HG03432 (cell line): ENCODE data around the gene MAMDC2.
A peak's percentile ranks its signal among the peaks of the same experiment; 100 is the strongest.

Experiments
- ATAC-seq: cut with Tn5 transposase; IDR thresholded peaks from one replicate; pipeline ENCODE4 v1.9.1; 2021; ENCODE audit warnings: mild to moderate bottlenecking, moderate library complexity; ENCODE audit not compliant: unreplicated experiment

MAMDC2 gene

GRCh38 chr9:70257991-70258691, 214.5 kb downstream of the MAMDC2 start:
- peak; percentile 52 for ATAC-seq

- ATAC-seq: peak; percentile 86
Observed at GRCh38 chr9:70258692-70259511, 215.3 kb downstream of the MAMDC2 start, which contains the start of gene SMC5. SMC5 (plus strand) TSS chr9:70258978; CDS start chr9:70259079, 101 bp downstream.

- no peak for ATAC-seq
Observed at GRCh38 chr9:70259512-70259802, 215.8 kb downstream of the MAMDC2 start.

GRCh38 chr9:70260007-70260443, 216.4 kb downstream of the MAMDC2 start:
- no peak for ATAC-seq

GRCh38 chr9:70260606-70261005, 217.0 kb downstream of the MAMDC2 start:
- ATAC-seq: peak; percentile 28

- ATAC-seq: no peak
Observed at GRCh38 chr9:70261131-70261870, 217.7 kb downstream of the MAMDC2 start.

- ATAC-seq: no peak
Observed at GRCh38 chr9:70262366-70262765, 218.7 kb downstream of the MAMDC2 start.

- no peak for ATAC-seq
Observed at GRCh38 chr9:70262948-70263347, 219.3 kb downstream of the MAMDC2 start.

- ATAC-seq: no peak
Observed at GRCh38 chr9:70263421-70263820, 219.8 kb downstream of the MAMDC2 start.
